Measurements from ENCODE around the gene LGALS4. TPM values are rescaled to one million over a fixed set of nuclear protein-coding genes. Genes with fewer than 3 reads are reported as not detected.

Gene LGALS4
- total and polyA plus RNA-seq, 9 of the 15 experiments (the other 6 are each of a cell fraction or from before 2014, with no cell fraction given) = 0.08 to 1.1 (median 0.30) TPM; not detected in 3

GRCh38 chr19:38819231-38819920 is 6.6 kb upstream of the LGALS4 start (continued):
- TF ChIP-seq ATF2 (CRISPR knock-in tag; IDR thresholded peaks at IDR 0.05) = no peak
- TF ChIP-seq ZNF175 (CRISPR knock-in tag; IDR thresholded peaks at IDR 0.05; ENCODE audit: low read depth) = 0 out of 2 replicates have a peak, but pooled peaks have one; percentile 38
- peak; percentile 68; the same call in 1 of the 2 replicates for TF ChIP-seq HDAC2 (IDR thresholded peaks at IDR 0.05)
- TF ChIP-seq TRIM28 (IDR thresholded peaks at IDR 0.05) = no peak
- TF ChIP-seq CXXC5 (CRISPR knock-in tag; IDR thresholded peaks at IDR 0.05) = peak; percentile 69
- peak; percentile 79; the same call in 1 of the 2 replicates for TF ChIP-seq ZBTB7A (IDR thresholded peaks at IDR 0.05; ENCODE audit: borderline replicate concordance, control insufficient read depth, low read depth, low read length)
- no peak for TF ChIP-seq ZNF280B (CRISPR knock-in tag; IDR thresholded peaks at IDR 0.05)
- TF ChIP-seq NRF1 (conservative IDR thresholded peaks at IDR 0.05 in 1 of 2, IDR thresholded peaks at IDR 0.05 in 1 of 2) = no peak; a peak in 2 of 4 replicates
- no peak for TF ChIP-seq ZFP30 (CRISPR knock-in tag; IDR thresholded peaks at IDR 0.05; ENCODE audit: borderline replicate concordance)
- peak; percentile 85 for TF ChIP-seq TCF3 (CRISPR knock-in tag; IDR thresholded peaks at IDR 0.05)
- TF ChIP-seq GABPA (tag; conservative IDR thresholded peaks at IDR 0.05; ENCODE audit: low read depth) = 0 out of 2 replicates have a peak, but pooled peaks have one; percentile 25
- no peak for TF ChIP-seq MCM7 (IDR thresholded peaks at IDR 0.05)
- no peak for TF ChIP-seq GTF2A2 (tag; IDR thresholded peaks at IDR 0.05)
- no peak for TF ChIP-seq FUS (optimal IDR thresholded peaks at IDR 0.05; ENCODE audit: low read depth, low read length)
- TF ChIP-seq NEUROD1 (IDR thresholded peaks at IDR 0.05; ENCODE audit: borderline replicate concordance, low read depth, low read length, partially characterized antibody) = peak; percentile 37
- TF ChIP-seq JUN (IDR thresholded peaks at IDR 0.05; ENCODE audit: borderline replicate concordance, low read depth, low read length) = 0 out of 2 replicates have a peak, but pooled peaks have one; percentile 19
- TF ChIP-seq JUN (CRISPR knock-in tag; IDR thresholded peaks at IDR 0.05; ENCODE audit: borderline replicate concordance) = no peak
- no peak for TF ChIP-seq NR0B1 (IDR thresholded peaks at IDR 0.05; ENCODE audit: partially characterized antibody)
- TF ChIP-seq SAP30 (IDR thresholded peaks at IDR 0.05; ENCODE audit: borderline replicate concordance, insufficient read depth, low read depth, low read length, poor library complexity, severe bottlenecking) = no peak
- peak; percentile 98 for TF ChIP-seq ESRRA (IDR thresholded peaks at IDR 0.05; ENCODE audit: borderline replicate concordance, low read depth)
- no peak for TF ChIP-seq E2F5 (CRISPR knock-in tag; IDR thresholded peaks at IDR 0.05)
- TF ChIP-seq MTA2 (IDR thresholded peaks at IDR 0.05; ENCODE audit: low read depth) = no peak
- peak; percentile 62 for TF ChIP-seq CCNT2 (IDR thresholded peaks at IDR 0.05; ENCODE audit: borderline replicate concordance, extremely low read depth, insufficient read length, low read depth, low read length)
